Activated CD4-positive, CD25-positive, alpha-beta regulatory T cell (primary cell): ENCODE measurements around the gene REXO1.
"Not testable (repeated sequence)": the region's sequence is repeated elsewhere in the genome, so short reads cannot be mapped to it uniquely, and the experiment has no call there.

ENCODE experiments used
- DNase-seq, 4 experiments: peaks; one replicate each; lab custom pipeline; 2025; lab: John Stamatoyannopoulos, UW

Gene REXO1

GRCh38 chr19:1875646-1876495 is 27.6 kb upstream of the REXO1 start:
- peak; percentile 67 to 77 (median 75) for DNase-seq

GRCh38 chr19:1875265-1875645 is 27.0 kb upstream of the REXO1 start:
- DNase-seq = not testable (repeated sequence)

- DNase-seq = no peak
Observed at GRCh38 chr19:1874554-1875185, 26.4 kb upstream of the REXO1 start.

GRCh38 chr19:1873524-1874473 is 25.5 kb upstream of the REXO1 start:
- no peak for DNase-seq

GRCh38 chr19:1872807-1873523 is 24.7 kb upstream of the REXO1 start:
- DNase-seq = no peak

- DNase-seq = no peak
Observed at GRCh38 chr19:1871630-1872029, 23.3 kb upstream of the REXO1 start.

GRCh38 chr19:1871140-1871597 is 22.9 kb upstream of the REXO1 start:
- DNase-seq = no peak

- DNase-seq = no peak
Observed at GRCh38 chr19:1868971-1869370, 20.7 kb upstream of the REXO1 start.

- no peak for DNase-seq
Observed at GRCh38 chr19:1867349-1867724, 19.1 kb upstream of the REXO1 start.

- no peak for DNase-seq
Observed at GRCh38 chr19:1866693-1867348, 18.5 kb upstream of the REXO1 start.

- no peak for DNase-seq
Observed at GRCh38 chr19:1865172-1866010, 17.1 kb upstream of the REXO1 start.

GRCh38 chr19:1864480-1865171 is 16.3 kb upstream of the REXO1 start:
- DNase-seq = peak; percentile 32 to 54 (median 40)

- peak; percentile 87 to 95 (median 92) for DNase-seq
Observed at GRCh38 chr19:1863638-1864479, 15.6 kb upstream of the REXO1 start.

- no peak for DNase-seq
Observed at GRCh38 chr19:1863328-1863637, 15.0 kb upstream of the REXO1 start, which contains the start of gene KLF16. Gene KLF16, minus strand, starts transcription at chr19:1863579. Its CDS starts 82 bp downstream, at chr19:1863497.

- DNase-seq = peak in 3 of 4 experiments; percentile 31 to 49 (median 33)
Observed at GRCh38 chr19:1862424-1863327, 14.4 kb upstream of the REXO1 start.

GRCh38 chr19:1862068-1862423 is 13.8 kb upstream of the REXO1 start:
- no peak for DNase-seq

GRCh38 chr19:1861599-1862031 is 13.3 kb upstream of the REXO1 start:
- no peak for DNase-seq
